NCI-H2196 (cell line): ENCODE measurements around the gene RBBP5.

Experiments used
- DNase-seq: peaks from one replicate; lab custom pipeline; 2025; ENCODE audit not compliant: unreplicated experiment; lab: John Stamatoyannopoulos, UW

Gene RBBP5

GRCh38 chr1:205057808-205058575 lies 63.8 kb downstream of the RBBP5 start:
- no peak for DNase-seq

- no peak for DNase-seq
Observed at GRCh38 chr1:205056956-205057568, 64.7 kb downstream of the RBBP5 start.

- DNase-seq = no peak
Observed at GRCh38 chr1:205056188-205056611, 65.6 kb downstream of the RBBP5 start.

- DNase-seq = no peak
Observed at GRCh38 chr1:205054013-205054412, 67.8 kb downstream of the RBBP5 start.

GRCh38 chr1:205053296-205053695 lies 68.5 kb downstream of the RBBP5 start:
- no peak for DNase-seq

- no peak for DNase-seq
Observed at GRCh38 chr1:205052690-205053089, 69.1 kb downstream of the RBBP5 start.

- DNase-seq = no peak
Observed at GRCh38 chr1:205049479-205049878, 72.3 kb downstream of the RBBP5 start.

- DNase-seq = no peak
Observed at GRCh38 chr1:205048382-205048781, 73.4 kb downstream of the RBBP5 start.

- no peak for DNase-seq
Observed at GRCh38 chr1:205047764-205048231, 74.0 kb downstream of the RBBP5 start.

GRCh38 chr1:205046870-205047269 lies 74.9 kb downstream of the RBBP5 start:
- DNase-seq = no peak

- DNase-seq = no peak
Observed at GRCh38 chr1:205045146-205045545, 76.6 kb downstream of the RBBP5 start.

GRCh38 chr1:205044741-205045140 lies 77.0 kb downstream of the RBBP5 start:
- no peak for DNase-seq

GRCh38 chr1:205043866-205044265 lies 77.9 kb downstream of the RBBP5 start:
- DNase-seq = no peak

GRCh38 chr1:205042911-205043806 lies 78.6 kb downstream of the RBBP5 start, which contains the start of gene CNTN2:
Gene CNTN2 (plus strand): TSS chr1:205043212. CDS start chr1:205053186, 9,974 bp downstream.
- DNase-seq = no peak

GRCh38 chr1:205041998-205042910 lies 79.5 kb downstream of the RBBP5 start:
- DNase-seq = no peak

GRCh38 chr1:205041001-205041715 lies 80.6 kb downstream of the RBBP5 start:
- DNase-seq = no peak

- DNase-seq = no peak
Observed at GRCh38 chr1:205038132-205038786, 83.5 kb downstream of the RBBP5 start.

GRCh38 chr1:205037539-205037938 lies 84.2 kb downstream of the RBBP5 start:
- no peak for DNase-seq
